ENCODE data around the gene CRLF1. TPM values are rescaled to one million over a fixed set of nuclear protein-coding genes. Genes with fewer than 3 reads are reported as not detected.

The CRLF1 gene
- total RNA-seq, 1 experiment from 2014 or later, result 16.2 TPM

DNA sequence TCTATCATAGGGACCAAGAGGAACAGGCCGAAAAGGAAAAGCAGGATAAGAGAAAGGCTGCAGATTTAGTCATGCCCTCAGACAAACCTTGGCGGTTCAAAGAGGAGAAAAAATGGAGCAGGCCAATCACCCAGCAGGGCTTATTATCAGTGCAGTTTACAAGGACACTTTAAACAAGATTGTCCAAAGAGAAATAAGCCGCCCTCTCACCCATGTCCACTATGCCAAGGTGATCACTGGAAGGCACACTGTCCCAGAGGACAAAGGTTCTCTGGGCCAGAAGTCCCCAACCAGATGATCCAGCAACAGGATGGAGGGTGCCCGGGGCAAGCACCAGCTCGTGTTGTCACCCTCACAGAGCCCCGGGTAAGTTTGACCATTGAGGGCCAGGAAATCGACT is 26.3 kb downstream of the CRLF1 start:
- no peak for TF ChIP-seq CTCF (conservative IDR thresholded peaks at IDR 0.05)
- H3K4me1 Mint-ChIP-seq, result no peaks in the 10 kb centered on the region
- H2AFZ ChIP-seq (ENCODE audit: low read length), result no peak overlapping the region
- H3K56ac ChIP-seq (ENCODE audit: insufficient read length, low read depth, low read length), result no peak overlapping the region
- no peak overlapping the region for H4K8ac ChIP-seq (replicated peaks; ENCODE audit: insufficient read length, low read depth, low read length)
- H2BK5ac ChIP-seq (ENCODE audit: insufficient read length, low read length), result no peak overlapping the region
- peaks cover 7 to 28% (median 9%) of the 10 kb centered on the region in 3 experiments for H3K36me3 Mint-ChIP-seq (ENCODE audit: insufficient read depth in 1 of 3, low read depth in 3 of 3)
- no peaks in the 10 kb centered on the region for H3K79me1 ChIP-seq (ENCODE audit: insufficient read depth, low read depth, low read length, poor library complexity, severe bottlenecking)
- no peak overlapping the region for H3K14ac ChIP-seq (ENCODE audit: insufficient read depth, low read length)
- no peak overlapping the region for H2AK5ac ChIP-seq (ENCODE audit: insufficient read length, low read length)
- no peak for DNase-seq
- no peak overlapping the region for H4K5ac ChIP-seq (ENCODE audit: insufficient read length, low read depth, low read length)
- no peak overlapping the region for H2BK20ac ChIP-seq (ENCODE audit: low read depth, low read length, poor library complexity, severe bottlenecking)
- H3K27me3 Mint-ChIP-seq (ENCODE audit: low read depth), result peaks cover 8% of the 10 kb centered on the region
- H2BK120ac ChIP-seq (ENCODE audit: low read depth, low read length, poor library complexity, severe bottlenecking), result no peak overlapping the region
- WGBS (ENCODE audit: extremely low coverage, insufficient read length, low lambda C conversion rate), result no CpG with 5 or more reads among the region's 7 CpGs
- no peaks in the 10 kb centered on the region for H4K20me1 ChIP-seq (ENCODE audit: control insufficient read depth, insufficient read depth, insufficient read length)
- H3K27ac ChIP-seq (ENCODE audit: insufficient read length, low read depth, low read length), result no peak overlapping the region
- H3K4me3 Mint-ChIP-seq, result no peak overlapping the region
- no peak overlapping the region for H3T11ph ChIP-seq (ENCODE audit: low read length)
- H3K4me1 ChIP-seq (ENCODE audit: insufficient read depth, low read length), result no peaks in the 10 kb centered on the region; the same call in 1 of the 2 replicates
- no peak overlapping the region for H3K4ac ChIP-seq (ENCODE audit: low read depth, low read length)
- H3K23ac ChIP-seq (ENCODE audit: insufficient read length, low read depth, low read length), result no peak overlapping the region
- no peak overlapping the region for H4K91ac ChIP-seq (ENCODE audit: insufficient read length, low read depth, low read length)
- no peak overlapping the region for H2BK12ac ChIP-seq (ENCODE audit: insufficient read length, low read depth, low read length)
- no peak overlapping the region for H3K4me2 ChIP-seq (ENCODE audit: insufficient read depth, insufficient read length, low read length)
- H3K18ac ChIP-seq (ENCODE audit: insufficient read length, low read depth, low read length), result no peak overlapping the region
- H2BK15ac ChIP-seq (ENCODE audit: low read depth, low read length), result no peak overlapping the region
- H3K79me2 ChIP-seq (ENCODE audit: insufficient read depth, low read length), result no peaks in the 10 kb centered on the region
- no peaks in the 10 kb centered on the region for H3K27me3 ChIP-seq (ENCODE audit: insufficient read depth, low read length)
- H3K9me3 Mint-ChIP-seq, result no peaks in the 10 kb centered on the region
- no peak overlapping the region for H3K9ac ChIP-seq (ENCODE audit: extremely low read depth, insufficient read length, low read length)
- no peaks in the 10 kb centered on the region for H3K23me2 ChIP-seq (ENCODE audit: insufficient read length, low read depth, low read length, poor library complexity, severe bottlenecking)
- H3K27ac Mint-ChIP-seq, result no peak overlapping the region
- H3K9me3 ChIP-seq (ENCODE audit: control insufficient read depth, low read depth, low read length), result no peaks in the 10 kb centered on the region

Measured in H9 (cell line).